Gastroesophageal sphincter (tissue), 3 donors: Measurements from ENCODE around the gene CCDC186.

Experiments used
- POLR2A ChIP-seq, 2 donors: fragments of 450-650 bp; IDR thresholded peaks; one replicate each; pipeline ENCODE4 v1.6.1; 2017; ENCODE audit warnings: antibody characterized with exemption in 2 of 2, mild to moderate bottlenecking in 2 of 2, moderate library complexity in 1 of 2
- TF ChIP-seq, protein P1 (sequence below), 4 experiments: fragments of 200-600 bp in 2 of 4; fragments of 450-650 bp in 2 of 4; sonication (generic) in 1 of 4; IDR thresholded peaks; one replicate each; pipeline ENCODE4 v1.5.1; 2017 to 2019; ENCODE audit warnings: antibody characterized with exemption in 4 of 4, mild to moderate bottlenecking in 2 of 4, moderate library complexity in 2 of 4

DNA sequence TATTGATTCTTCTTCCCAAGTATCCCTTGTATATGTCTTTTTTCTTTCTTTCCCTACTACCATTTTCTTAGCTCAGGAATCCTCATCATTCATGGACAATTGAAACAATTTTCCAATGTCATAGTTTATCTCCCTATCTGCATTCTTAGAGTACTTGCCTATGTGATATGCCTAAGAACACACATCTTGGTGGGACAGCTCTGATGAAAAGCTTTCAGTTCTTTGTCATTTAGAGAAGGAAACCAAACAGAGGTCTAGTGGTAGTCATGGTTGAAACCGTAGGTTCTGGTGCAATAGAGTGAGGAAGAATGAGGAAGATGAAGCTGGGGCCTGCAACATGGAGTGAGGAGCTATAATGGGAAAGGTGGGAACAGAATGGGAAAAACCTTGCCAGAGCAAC is 33.3 kb upstream of the CCDC186 start:
- TF ChIP-seq, protein P1, sequence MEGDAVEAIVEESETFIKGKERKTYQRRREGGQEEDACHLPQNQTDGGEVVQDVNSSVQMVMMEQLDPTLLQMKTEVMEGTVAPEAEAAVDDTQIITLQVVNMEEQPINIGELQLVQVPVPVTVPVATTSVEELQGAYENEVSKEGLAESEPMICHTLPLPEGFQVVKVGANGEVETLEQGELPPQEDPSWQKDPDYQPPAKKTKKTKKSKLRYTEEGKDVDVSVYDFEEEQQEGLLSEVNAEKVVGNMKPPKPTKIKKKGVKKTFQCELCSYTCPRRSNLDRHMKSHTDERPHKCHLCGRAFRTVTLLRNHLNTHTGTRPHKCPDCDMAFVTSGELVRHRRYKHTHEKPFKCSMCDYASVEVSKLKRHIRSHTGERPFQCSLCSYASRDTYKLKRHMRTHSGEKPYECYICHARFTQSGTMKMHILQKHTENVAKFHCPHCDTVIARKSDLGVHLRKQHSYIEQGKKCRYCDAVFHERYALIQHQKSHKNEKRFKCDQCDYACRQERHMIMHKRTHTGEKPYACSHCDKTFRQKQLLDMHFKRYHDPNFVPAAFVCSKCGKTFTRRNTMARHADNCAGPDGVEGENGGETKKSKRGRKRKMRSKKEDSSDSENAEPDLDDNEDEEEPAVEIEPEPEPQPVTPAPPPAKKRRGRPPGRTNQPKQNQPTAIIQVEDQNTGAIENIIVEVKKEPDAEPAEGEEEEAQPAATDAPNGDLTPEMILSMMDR (IDR thresholded peaks at IDR 0.05) = no peak
- no peak for TF ChIP-seq POLR2A (IDR thresholded peaks at IDR 0.05)
